WTC11 (cell line): ENCODE results near the gene FOXD3. TPM values are rescaled to one million over a fixed set of nuclear protein-coding genes. Genes with fewer than 3 reads are reported as not detected.
A peak's percentile ranks its signal among the peaks of the same experiment; 100 is the strongest.

ENCODE experiments used
- ATAC-seq: fragments of 200-7000 bp; cut with Tn5 transposase; 2 replicates; pipeline ENCODE4 v1.10.0; 2021; ENCODE audit warnings: mild to moderate bottlenecking, moderate library complexity
- CTCF ChIA-PET: fragments of 300-600 bp; sonication (Branson Sonifier 250); formaldehyde crosslinking; loops from one replicate; lab custom pipeline; 2021; ENCODE audit warnings: antibody characterized with exemption; lab: Charles Lee
- POLR2A ChIA-PET: fragments of 350-600 bp; sonication (Branson Sonifier 250); formaldehyde crosslinking; loops from one replicate; lab custom pipeline; 2021; ENCODE audit warnings: antibody characterized with exemption; lab: Charles Lee
- DNase-seq: peaks from one replicate; pipeline ENCODE4 v3.0.0; 2021; ENCODE audit warnings: low spot score
- H3K27ac Mint-ChIP-seq: 2 replicates; pipeline ENCODE4 v1.8.0; 2021; ENCODE audit warnings: mixed read lengths
- H3K27me3 Mint-ChIP-seq: 2 replicates; pipeline ENCODE4 v1.8.0; 2021; ENCODE audit warnings: low read depth, mild to moderate bottlenecking, moderate library complexity, mixed read lengths
- H3K36me3 Mint-ChIP-seq: 2 replicates; pipeline ENCODE4 v1.8.0; 2021; ENCODE audit warnings: mixed read lengths
- H3K4me1 Mint-ChIP-seq: 2 replicates; pipeline ENCODE4 v1.8.0; 2022; ENCODE audit warnings: mixed read lengths
- H3K4me3 Mint-ChIP-seq: 2 replicates; pipeline ENCODE4 v1.8.0; 2021; ENCODE audit warnings: mild to moderate bottlenecking, moderate library complexity, mixed read lengths
- H3K9me3 Mint-ChIP-seq: 2 replicates; pipeline ENCODE4 v1.8.0; 2021; ENCODE audit warnings: mixed read lengths
- CREB1 ChIP-seq: sonication (generic); formaldehyde crosslinking; IDR thresholded peaks from 2 replicates; pipeline ENCODE4 v1.8.0; 2023; ENCODE audit warnings: mild to moderate bottlenecking, missing genetic modification reagents
- ELF4 ChIP-seq: sonication (generic); formaldehyde crosslinking; IDR thresholded peaks from 2 replicates; pipeline ENCODE4 v1.8.1; 2022; ENCODE audit warnings: low read depth, mild to moderate bottlenecking, moderate library complexity, missing genetic modification reagents
- FOXK1 ChIP-seq: sonication (generic); formaldehyde crosslinking; IDR thresholded peaks from 2 replicates; pipeline ENCODE4 v1.8.0; 2022; ENCODE audit warnings: mild to moderate bottlenecking, moderate library complexity, missing genetic modification reagents
- FOXP1 ChIP-seq: sonication (generic); formaldehyde crosslinking; IDR thresholded peaks from 2 replicates; pipeline ENCODE4 v1.8.0; 2022; ENCODE audit warnings: missing genetic modification reagents, mild to moderate bottlenecking, moderate library complexity, borderline replicate concordance
- IRF2 ChIP-seq: sonication (generic); formaldehyde crosslinking; IDR thresholded peaks from 2 replicates; pipeline ENCODE4 v1.8.0; 2022; ENCODE audit warnings: low read depth, missing genetic modification reagents, borderline replicate concordance
- MXD4 ChIP-seq: fragments of 250-450 bp; sonication (Bioruptor Pico); IDR thresholded peaks from 2 replicates; pipeline ENCODE4 v1.8.0; 2021; ENCODE audit warnings: mild to moderate bottlenecking, moderate library complexity, borderline replicate concordance
- NFATC4 ChIP-seq: fragments of 250-450 bp; sonication (Bioruptor Pico); IDR thresholded peaks from 2 replicates; pipeline ENCODE4 v1.9.0; 2021; ENCODE audit warnings: mild to moderate bottlenecking
- NR3C1 ChIP-seq: sonication (generic); formaldehyde crosslinking; conservative IDR thresholded peaks from 2 replicates; pipeline ENCODE4 v1.8.1; 2023; ENCODE audit warnings: low read depth, mild to moderate bottlenecking, missing genetic modification reagents
- TEAD1 ChIP-seq: sonication (generic); formaldehyde crosslinking; IDR thresholded peaks from 2 replicates; pipeline ENCODE4 v1.8.0; 2022; ENCODE audit warnings: mild to moderate bottlenecking, missing genetic modification reagents
- ZBTB21 ChIP-seq: sonication (generic); formaldehyde crosslinking; IDR thresholded peaks from 2 replicates; pipeline ENCODE4 v1.8.1; 2023; ENCODE audit warnings: mild to moderate bottlenecking, missing genetic modification reagents, borderline replicate concordance
- ZNF219 ChIP-seq: sonication (generic); formaldehyde crosslinking; IDR thresholded peaks from 2 replicates; pipeline ENCODE4 v1.8.0; 2023; ENCODE audit warnings: missing genetic modification reagents, mild to moderate bottlenecking, borderline replicate concordance
- ZNF232 ChIP-seq: sonication (generic); formaldehyde crosslinking; IDR thresholded peaks from 2 replicates; pipeline ENCODE4 v1.8.0; 2022; ENCODE audit warnings: mild to moderate bottlenecking, missing genetic modification reagents
- ZNF263 ChIP-seq: sonication (generic); formaldehyde crosslinking; IDR thresholded peaks from 2 replicates; pipeline ENCODE4 v1.8.1; 2022; ENCODE audit warnings: low read depth, mild to moderate bottlenecking, moderate library complexity, missing genetic modification reagents
- ZNF317 ChIP-seq: sonication (generic); formaldehyde crosslinking; IDR thresholded peaks from 2 replicates; pipeline ENCODE4 v1.8.1; 2023; ENCODE audit warnings: low read depth, mild to moderate bottlenecking, moderate library complexity, missing genetic modification reagents, borderline replicate concordance
- total RNA-seq: library from RNA; stranded (reverse); gene quantifications from 3 replicates; pipeline ENCODE4 v1.2.3, GENCODE V29; 2021
- TF ChIP-seq, protein P1 (sequence below): sonication (generic); formaldehyde crosslinking; IDR thresholded peaks from 2 replicates; pipeline ENCODE4 v1.8.1; 2022; ENCODE audit warnings: mild to moderate bottlenecking, missing genetic modification reagents, moderate library complexity, borderline replicate concordance
- TF ChIP-seq, protein P2 (sequence below): fragments of 250-450 bp; sonication (Bioruptor Pico); IDR thresholded peaks from 2 replicates; pipeline ENCODE4 v1.9.0; 2021; ENCODE audit warnings: mild to moderate bottlenecking
- TF ChIP-seq, protein P3 (sequence below): sonication (generic); formaldehyde crosslinking; IDR thresholded peaks from 2 replicates; pipeline ENCODE4 v1.8.0; 2022; ENCODE audit warnings: mild to moderate bottlenecking, missing genetic modification reagents
- TF ChIP-seq, protein P4 (sequence below): sonication (generic); formaldehyde crosslinking; IDR thresholded peaks from 2 replicates; pipeline ENCODE4 v1.8.0; 2023; ENCODE audit warnings: mild to moderate bottlenecking, missing genetic modification reagents
- TF ChIP-seq, protein P5 (sequence below): sonication (generic); formaldehyde crosslinking; IDR thresholded peaks from 2 replicates; pipeline ENCODE4 v1.8.0; 2022; ENCODE audit warnings: missing genetic modification reagents
- TF ChIP-seq, protein P6 (sequence below): sonication (generic); formaldehyde crosslinking; IDR thresholded peaks from 2 replicates; pipeline ENCODE4 v1.8.1; 2023; ENCODE audit warnings: mild to moderate bottlenecking, missing genetic modification reagents

The FOXD3 gene
- total RNA-seq, 1 experiment from 2014 or later, result 27.5 TPM

DNA sequence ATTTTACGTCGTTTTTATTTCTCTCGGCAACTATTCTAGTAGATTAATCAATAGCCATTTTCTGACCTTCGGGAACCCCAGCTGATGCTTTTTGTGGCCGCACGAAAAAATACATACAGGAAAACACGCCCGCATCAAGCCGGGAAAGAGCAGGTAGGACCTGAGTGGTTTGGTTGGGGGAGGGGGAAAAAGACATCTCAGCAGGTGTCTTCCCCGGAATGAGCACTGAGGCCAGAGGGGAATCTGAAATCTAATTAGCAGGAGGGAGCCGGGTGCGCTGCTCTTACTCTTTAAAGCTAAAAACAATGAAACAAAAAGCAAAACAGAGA lies 618 bp upstream of the FOXD3 start (continued):
- TF ChIP-seq, protein P1, sequence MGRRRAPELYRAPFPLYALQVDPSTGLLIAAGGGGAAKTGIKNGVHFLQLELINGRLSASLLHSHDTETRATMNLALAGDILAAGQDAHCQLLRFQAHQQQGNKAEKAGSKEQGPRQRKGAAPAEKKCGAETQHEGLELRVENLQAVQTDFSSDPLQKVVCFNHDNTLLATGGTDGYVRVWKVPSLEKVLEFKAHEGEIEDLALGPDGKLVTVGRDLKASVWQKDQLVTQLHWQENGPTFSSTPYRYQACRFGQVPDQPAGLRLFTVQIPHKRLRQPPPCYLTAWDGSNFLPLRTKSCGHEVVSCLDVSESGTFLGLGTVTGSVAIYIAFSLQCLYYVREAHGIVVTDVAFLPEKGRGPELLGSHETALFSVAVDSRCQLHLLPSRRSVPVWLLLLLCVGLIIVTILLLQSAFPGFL (CRISPR knock-in tag), result no peak
- TF ChIP-seq ZNF232 (CRISPR knock-in tag), result no peak
- TF ChIP-seq, protein P2, sequence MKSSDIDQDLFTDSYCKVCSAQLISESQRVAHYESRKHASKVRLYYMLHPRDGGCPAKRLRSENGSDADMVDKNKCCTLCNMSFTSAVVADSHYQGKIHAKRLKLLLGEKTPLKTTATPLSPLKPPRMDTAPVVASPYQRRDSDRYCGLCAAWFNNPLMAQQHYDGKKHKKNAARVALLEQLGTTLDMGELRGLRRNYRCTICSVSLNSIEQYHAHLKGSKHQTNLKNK, result no peak
- TF ChIP-seq, protein P3, sequence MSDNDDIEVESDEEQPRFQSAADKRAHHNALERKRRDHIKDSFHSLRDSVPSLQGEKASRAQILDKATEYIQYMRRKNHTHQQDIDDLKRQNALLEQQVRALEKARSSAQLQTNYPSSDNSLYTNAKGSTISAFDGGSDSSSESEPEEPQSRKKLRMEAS (CRISPR knock-in tag), result no peak
- no peak for TF ChIP-seq ZNF317 (CRISPR knock-in tag)
- no peak for TF ChIP-seq TEAD1 (CRISPR knock-in tag)
- TF ChIP-seq ZNF219, result no peak
- no peak for TF ChIP-seq NFATC4 (CRISPR knock-in tag)
- TF ChIP-seq, protein P4, sequence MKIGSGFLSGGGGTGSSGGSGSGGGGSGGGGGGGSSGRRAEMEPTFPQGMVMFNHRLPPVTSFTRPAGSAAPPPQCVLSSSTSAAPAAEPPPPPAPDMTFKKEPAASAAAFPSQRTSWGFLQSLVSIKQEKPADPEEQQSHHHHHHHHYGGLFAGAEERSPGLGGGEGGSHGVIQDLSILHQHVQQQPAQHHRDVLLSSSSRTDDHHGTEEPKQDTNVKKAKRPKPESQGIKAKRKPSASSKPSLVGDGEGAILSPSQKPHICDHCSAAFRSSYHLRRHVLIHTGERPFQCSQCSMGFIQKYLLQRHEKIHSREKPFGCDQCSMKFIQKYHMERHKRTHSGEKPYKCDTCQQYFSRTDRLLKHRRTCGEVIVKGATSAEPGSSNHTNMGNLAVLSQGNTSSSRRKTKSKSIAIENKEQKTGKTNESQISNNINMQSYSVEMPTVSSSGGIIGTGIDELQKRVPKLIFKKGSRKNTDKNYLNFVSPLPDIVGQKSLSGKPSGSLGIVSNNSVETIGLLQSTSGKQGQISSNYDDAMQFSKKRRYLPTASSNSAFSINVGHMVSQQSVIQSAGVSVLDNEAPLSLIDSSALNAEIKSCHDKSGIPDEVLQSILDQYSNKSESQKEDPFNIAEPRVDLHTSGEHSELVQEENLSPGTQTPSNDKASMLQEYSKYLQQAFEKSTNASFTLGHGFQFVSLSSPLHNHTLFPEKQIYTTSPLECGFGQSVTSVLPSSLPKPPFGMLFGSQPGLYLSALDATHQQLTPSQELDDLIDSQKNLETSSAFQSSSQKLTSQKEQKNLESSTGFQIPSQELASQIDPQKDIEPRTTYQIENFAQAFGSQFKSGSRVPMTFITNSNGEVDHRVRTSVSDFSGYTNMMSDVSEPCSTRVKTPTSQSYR (CRISPR knock-in tag), result no peak; the same call in 1 of the 2 replicates
- no peak for TF ChIP-seq MXD4 (CRISPR knock-in tag)

DNA sequence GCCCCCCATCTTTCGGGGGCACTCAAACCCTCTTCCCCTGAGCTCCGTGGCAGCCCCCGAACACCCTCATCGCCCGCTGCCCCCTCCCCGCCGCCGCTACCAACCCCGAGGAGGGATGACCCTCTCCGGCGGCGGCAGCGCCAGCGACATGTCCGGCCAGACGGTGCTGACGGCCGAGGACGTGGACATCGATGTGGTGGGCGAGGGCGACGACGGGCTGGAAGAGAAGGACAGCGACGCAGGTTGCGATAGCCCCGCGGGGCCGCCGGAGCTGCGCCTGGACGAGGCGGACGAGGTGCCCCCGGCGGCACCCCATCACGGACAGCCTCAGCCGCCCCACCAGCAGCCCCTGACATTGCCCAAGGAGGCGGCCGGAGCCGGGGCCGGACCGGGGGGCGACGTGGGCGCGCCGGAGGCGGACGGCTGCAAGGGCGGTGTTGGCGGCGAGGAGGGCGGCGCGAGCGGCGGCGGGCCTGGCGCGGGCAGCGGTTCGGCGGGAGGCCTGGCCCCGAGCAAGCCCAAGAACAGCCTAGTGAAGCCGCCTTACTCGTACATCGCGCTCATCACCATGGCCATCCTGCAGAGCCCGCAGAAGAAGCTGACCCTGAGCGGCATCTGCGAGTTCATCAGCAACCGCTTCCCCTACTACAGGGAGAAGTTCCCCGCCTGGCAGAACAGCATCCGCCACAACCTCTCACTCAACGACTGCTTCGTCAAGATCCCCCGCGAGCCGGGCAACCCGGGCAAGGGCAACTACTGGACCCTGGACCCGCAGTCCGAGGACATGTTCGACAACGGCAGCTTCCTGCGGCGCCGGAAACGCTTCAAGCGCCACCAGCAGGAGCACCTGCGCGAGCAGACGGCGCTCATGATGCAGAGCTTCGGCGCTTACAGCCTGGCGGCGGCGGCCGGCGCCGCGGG lies 837 bp downstream of the FOXD3 start:
- Mint-ChIP-seq H3K9me3 (no peaks in the 10 kb centered on the region), H3K27ac (0 out of 2 replicates have a peak overlapping the region, but pooled peaks have one; percentile 60), H3K4me3 (peak overlapping the region; percentile 85), H3K27me3 (peaks cover 56% of the 10 kb centered on the region), H3K36me3 (no peaks in the 10 kb centered on the region), H3K4me1 (peaks cover 58% of the 10 kb centered on the region)
- ATAC-seq (0 out of 2 replicates have a peak, but pooled peaks have one; percentile 0), DNase-seq (peak; percentile 63)
- no peak; the same call in 1 of the 2 replicates for TF ChIP-seq FOXP1 (CRISPR knock-in tag)
- no peak for TF ChIP-seq IRF2 (CRISPR knock-in tag)
- 0 out of 2 replicates have a peak, but pooled peaks have one; percentile 17 for TF ChIP-seq NR3C1
- TF ChIP-seq, protein P5, sequence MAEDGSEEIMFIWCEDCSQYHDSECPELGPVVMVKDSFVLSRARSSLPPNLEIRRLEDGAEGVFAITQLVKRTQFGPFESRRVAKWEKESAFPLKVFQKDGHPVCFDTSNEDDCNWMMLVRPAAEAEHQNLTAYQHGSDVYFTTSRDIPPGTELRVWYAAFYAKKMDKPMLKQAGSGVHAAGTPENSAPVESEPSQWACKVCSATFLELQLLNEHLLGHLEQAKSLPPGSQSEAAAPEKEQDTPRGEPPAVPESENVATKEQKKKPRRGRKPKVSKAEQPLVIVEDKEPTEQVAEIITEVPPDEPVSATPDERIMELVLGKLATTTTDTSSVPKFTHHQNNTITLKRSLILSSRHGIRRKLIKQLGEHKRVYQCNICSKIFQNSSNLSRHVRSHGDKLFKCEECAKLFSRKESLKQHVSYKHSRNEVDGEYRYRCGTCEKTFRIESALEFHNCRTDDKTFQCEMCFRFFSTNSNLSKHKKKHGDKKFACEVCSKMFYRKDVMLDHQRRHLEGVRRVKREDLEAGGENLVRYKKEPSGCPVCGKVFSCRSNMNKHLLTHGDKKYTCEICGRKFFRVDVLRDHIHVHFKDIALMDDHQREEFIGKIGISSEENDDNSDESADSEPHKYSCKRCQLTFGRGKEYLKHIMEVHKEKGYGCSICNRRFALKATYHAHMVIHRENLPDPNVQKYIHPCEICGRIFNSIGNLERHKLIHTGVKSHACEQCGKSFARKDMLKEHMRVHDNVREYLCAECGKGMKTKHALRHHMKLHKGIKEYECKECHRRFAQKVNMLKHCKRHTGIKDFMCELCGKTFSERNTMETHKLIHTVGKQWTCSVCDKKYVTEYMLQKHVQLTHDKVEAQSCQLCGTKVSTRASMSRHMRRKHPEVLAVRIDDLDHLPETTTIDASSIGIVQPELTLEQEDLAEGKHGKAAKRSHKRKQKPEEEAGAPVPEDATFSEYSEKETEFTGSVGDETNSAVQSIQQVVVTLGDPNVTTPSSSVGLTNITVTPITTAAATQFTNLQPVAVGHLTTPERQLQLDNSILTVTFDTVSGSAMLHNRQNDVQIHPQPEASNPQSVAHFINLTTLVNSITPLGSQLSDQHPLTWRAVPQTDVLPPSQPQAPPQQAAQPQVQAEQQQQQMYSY (CRISPR knock-in tag), result peak; percentile 3; the same call in 1 of the 2 replicates
- TF ChIP-seq, protein P6, sequence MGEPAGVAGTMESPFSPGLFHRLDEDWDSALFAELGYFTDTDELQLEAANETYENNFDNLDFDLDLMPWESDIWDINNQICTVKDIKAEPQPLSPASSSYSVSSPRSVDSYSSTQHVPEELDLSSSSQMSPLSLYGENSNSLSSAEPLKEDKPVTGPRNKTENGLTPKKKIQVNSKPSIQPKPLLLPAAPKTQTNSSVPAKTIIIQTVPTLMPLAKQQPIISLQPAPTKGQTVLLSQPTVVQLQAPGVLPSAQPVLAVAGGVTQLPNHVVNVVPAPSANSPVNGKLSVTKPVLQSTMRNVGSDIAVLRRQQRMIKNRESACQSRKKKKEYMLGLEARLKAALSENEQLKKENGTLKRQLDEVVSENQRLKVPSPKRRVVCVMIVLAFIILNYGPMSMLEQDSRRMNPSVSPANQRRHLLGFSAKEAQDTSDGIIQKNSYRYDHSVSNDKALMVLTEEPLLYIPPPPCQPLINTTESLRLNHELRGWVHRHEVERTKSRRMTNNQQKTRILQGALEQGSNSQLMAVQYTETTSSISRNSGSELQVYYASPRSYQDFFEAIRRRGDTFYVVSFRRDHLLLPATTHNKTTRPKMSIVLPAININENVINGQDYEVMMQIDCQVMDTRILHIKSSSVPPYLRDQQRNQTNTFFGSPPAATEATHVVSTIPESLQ (CRISPR knock-in tag), result no peak
- TF ChIP-seq ELF4 (CRISPR knock-in tag), result no peak
- TF ChIP-seq ZBTB21, result peak; percentile 75
- peak; percentile 13; the same call in 1 of the 2 replicates for TF ChIP-seq FOXK1 (CRISPR knock-in tag)
- TF ChIP-seq ZNF317 (CRISPR knock-in tag), result no peak
- TF ChIP-seq TEAD1 (CRISPR knock-in tag), result no peak
- TF ChIP-seq CREB1 (CRISPR knock-in tag), result no peak
- no peak for TF ChIP-seq ZNF263 (CRISPR knock-in tag)
- CTCF ChIA-PET, result interaction anchor here (0.6 to 1.7 kb wide), 12 partner anchors 17 to 585 kb away, joined by 3 to 6 read pairs (median 4); no protein-coding TSS in a partner anchor
- POLR2A ChIA-PET, result interaction anchor here (0.6 to 1.2 kb wide), 4 partner anchors 28 to 1466 kb away, joined by 3 to 10 read pairs (median 4); no protein-coding TSS in a partner anchor
